GM18502 (cell line): ENCODE results near the gene NUCKS1.
A peak's percentile ranks its signal among the peaks of the same experiment; 100 is the strongest.

Experiments used
- ATAC-seq: cut with Tn5 transposase; IDR thresholded peaks from one replicate; pipeline ENCODE4 v1.9.1; 2021; ENCODE audit warnings: mild to moderate bottlenecking; ENCODE audit not compliant: unreplicated experiment, poor library complexity

Gene NUCKS1

DNA sequence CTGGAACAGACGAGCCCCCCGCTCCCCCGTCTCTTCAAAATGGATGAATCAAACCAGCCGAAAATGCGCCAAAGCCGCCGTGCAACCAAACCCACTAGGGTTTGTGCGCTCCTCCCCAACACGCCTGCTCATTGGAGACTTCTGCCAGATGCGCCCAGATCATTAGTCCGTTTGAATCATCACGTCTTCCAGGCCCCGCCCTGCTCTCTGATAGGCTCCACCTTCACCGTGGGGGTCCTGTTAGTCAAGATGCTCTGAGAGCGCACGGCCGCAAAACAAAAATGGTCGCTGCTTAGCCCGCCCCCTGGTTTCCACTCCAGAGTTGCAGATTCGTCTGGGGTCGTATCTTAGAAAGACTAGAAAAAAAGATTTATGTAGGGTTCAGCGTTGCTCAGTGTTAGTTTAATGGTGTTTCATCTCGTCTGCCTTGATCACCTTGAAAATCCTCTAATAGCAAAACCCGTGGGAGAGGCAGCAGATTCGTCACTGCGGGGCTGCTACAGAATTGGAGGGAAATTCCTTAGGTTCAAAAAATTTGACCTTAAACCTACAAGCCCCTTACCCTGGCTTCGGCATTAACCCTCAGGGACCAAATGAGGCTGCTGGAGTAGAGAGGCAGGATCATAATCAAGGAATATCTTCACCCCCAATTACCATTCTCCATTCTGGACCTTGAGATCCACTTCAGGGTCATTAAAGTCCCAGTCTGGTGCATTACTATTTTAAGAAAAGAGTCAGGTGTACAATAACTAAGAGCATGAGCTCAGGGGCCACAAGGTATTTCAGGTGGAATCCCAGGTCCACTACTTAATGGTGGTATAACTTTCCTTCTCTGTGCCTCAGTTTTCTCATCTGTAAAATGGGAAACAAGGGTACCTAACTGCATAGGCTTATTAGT, at the start of gene NUCKS1:
Gene NUCKS1, minus strand, starts transcription at position 45 of the 898 bp plus-strand sequence. CDS start 209 bp downstream, outside the sequence.
- peak; percentile 83 for ATAC-seq

DNA sequence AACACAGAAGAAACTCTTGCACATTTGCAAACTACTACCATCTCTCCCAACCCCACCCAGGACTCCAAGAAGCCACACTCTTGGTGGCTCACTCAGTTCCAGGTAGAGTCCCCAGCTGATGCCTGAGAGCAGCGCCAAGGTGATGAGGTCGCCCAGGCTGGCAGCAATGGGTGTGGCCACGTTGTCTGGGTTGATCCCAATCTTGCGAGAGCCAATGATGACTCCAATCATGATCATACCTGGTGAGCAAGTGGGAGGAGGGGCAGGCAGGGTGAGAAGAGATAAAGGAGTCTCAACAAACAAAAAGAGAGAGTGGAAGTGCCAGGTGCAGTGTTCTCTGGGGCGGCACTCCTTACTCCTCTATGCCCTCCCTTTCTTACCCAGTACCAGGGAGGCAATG, 48.6 kb upstream of the NUCKS1 start:
- no peak for ATAC-seq

- ATAC-seq = no peak
Measured at GRCh38 chr1:205797168-205797567, 47.2 kb upstream of the NUCKS1 start.

DNA sequence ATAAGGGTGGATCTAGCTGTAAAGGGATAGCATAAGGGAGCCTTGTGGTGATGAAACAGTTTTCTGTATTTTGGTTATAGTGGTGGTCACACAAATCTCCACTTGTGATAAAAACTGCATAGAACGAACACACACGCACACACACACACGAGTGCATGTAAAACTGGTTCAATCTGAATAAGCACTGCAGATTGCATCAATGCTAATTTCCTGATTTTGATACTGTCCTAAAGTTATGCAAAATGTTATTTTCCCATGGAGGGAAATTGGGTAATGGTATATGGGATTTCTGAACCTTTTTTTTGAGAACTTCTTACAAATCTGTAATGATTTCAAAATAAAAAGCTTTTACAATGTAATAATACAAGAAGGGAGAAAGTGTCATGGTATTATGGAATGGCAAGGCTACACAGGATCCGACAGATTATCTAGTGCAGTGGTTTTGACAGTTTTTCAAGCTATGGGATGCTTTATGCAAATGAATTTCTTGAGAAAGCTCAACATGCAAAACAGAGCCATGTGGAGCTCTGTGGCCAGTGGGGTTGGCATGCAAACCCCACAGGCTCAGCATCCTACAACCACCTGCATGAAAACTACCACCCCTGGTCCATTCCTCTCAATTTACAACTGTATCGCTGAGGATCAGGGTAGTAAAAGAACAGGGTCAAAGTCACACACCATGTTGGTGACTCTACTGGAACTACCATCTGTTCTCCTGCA, 44.2 kb upstream of the NUCKS1 start:
- no peak for ATAC-seq

DNA sequence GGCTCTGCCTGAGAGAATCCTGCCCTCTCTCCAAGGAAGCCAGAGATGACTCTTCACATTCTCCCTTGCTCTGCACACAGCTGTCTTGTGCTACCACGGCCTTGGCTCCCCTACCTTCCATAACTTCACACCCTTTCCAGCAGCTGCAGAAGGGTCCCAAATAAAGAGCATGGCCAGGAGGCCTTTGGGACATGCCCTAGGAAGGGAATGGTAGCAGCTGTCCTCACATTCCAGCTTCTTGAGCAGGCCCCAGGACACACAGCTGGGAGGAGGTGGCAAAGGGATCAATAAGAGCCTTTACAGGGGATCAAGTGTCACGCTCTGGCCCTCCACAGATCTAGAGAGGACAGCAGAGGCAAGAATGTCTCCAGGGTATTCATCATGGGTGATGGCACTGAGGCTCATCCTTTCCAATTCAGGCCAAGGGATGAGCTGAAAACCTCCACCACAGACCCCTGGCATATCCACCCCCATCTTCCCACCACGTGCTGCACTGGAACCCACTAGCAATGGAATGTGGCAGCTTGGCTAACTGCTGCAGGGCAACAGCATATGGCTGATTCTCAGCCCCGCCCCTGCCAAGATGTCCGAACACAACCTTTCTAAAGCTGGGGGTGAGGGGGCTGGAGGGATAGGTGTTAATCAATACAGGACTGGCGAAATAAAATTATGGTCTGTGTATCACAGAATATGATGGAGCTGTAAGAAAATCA, 43.1 kb upstream of the NUCKS1 start:
- peak; percentile 31 for ATAC-seq

GRCh38 chr1:205792481-205792881, 42.5 kb upstream of the NUCKS1 start:
- peak; percentile 64 for ATAC-seq

- no peak for ATAC-seq
Measured at GRCh38 chr1:205791568-205792180, 41.7 kb upstream of the NUCKS1 start.

DNA sequence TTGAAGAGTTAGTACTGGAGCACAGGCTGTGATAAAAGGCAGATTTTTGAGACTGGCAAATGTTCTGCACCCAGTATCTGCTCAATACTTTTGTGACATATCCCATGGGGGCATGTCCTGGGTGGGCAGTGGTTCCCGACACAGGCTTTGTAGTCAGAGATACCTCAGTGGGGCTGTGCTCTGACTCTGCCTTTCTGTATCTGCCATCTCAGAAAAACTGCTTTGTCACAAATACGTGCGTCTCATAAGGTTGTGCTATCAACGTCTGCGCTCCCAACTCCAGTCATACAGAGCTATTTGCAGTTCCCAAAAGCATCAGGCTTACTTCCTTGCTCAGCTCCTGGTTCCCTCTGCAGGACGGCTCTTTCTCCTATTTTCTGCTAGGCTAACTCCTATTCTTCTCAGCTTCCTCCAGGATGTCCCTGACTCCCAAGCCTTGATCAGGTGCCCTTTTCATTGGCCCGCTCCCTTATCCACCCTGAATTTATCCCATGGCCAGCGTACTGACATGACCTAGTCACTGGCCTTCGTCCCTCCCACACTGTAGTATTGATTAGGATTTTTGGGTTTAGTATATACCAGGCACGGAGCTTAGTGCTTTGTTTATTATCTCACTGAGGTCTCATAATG, 37.4 kb upstream of the NUCKS1 start:
- ATAC-seq = no peak

DNA sequence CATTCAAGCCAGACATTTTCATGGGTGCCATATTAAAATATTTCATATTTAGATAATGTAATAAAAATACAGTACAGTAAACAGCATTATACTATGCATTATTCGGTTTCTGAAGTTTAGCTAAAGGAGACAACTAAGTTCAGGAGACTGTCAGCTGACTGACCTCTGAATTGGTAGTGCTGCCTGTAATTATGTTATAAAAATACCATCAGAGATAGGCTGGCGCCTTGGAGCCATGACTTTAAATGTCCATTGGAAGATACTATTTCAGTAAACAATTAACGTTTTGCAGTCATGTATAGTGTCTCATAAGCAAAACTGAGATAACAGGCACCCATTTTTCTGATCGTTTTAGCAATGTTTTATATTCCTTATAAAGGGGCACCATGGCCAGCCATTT, 36.6 kb upstream of the NUCKS1 start:
- no peak for ATAC-seq

DNA sequence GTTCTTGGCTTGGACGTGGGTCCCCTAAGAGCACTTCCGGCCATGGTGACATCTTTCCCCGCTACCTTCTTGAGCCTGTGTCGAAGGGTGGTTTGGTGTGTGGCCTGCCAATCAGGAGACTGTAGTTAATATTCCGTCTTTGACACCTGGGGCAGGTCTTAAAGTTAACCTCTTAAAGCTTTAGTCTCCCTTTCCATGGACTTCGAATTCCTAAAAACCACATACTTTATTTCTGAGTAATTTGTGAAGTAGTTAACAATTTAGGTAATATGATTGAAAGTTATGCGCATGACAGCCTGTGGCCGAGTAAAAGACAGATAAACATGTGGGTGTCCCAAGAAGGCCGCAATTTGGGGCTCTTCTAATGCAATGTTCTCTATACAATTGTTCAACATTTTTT, 35.5 kb upstream of the NUCKS1 start:
- ATAC-seq = no peak

GRCh38 chr1:205783904-205784303, 33.9 kb upstream of the NUCKS1 start:
- ATAC-seq = no peak

DNA sequence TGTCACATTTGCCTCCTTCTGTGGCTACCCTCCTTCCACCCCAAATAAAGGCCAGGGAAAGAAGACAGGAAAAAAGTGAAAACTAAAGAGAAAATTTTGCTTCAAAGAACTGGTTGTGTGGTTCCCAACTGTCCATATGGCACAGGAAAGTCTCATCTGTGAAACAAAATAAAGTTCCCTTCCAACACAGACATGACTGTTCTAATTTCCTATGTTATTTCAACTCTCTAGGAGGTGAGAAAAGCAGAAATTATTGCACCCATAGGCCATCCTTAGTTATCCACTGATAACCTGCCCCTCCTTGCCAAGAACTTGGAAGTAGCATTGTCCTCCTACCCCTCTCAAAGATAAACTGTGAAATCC, 33.4 kb upstream of the NUCKS1 start:
- no peak for ATAC-seq

GRCh38 chr1:205782627-205783432, 32.8 kb upstream of the NUCKS1 start:
- no peak for ATAC-seq

GRCh38 chr1:205780335-205780734, 30.4 kb upstream of the NUCKS1 start:
- ATAC-seq = no peak

GRCh38 chr1:205777994-205778393, 28.0 kb upstream of the NUCKS1 start:
- ATAC-seq = no peak

DNA sequence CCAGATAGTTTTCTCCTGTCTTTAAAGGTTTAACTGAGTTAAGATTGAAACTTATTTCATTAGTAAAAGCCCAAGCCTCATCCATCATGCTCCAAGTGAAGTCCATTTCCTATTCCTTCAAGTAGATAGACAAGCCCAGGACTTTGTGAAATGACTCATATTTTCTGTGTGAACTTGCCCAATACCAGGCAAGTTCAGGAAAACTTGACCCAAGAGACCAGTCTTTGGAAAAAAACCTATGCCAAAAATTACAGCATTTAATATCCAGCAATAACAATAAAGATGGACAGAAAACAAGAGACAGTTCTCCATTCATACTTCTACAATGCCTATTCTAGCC, 25.7 kb upstream of the NUCKS1 start:
- no peak for ATAC-seq

DNA sequence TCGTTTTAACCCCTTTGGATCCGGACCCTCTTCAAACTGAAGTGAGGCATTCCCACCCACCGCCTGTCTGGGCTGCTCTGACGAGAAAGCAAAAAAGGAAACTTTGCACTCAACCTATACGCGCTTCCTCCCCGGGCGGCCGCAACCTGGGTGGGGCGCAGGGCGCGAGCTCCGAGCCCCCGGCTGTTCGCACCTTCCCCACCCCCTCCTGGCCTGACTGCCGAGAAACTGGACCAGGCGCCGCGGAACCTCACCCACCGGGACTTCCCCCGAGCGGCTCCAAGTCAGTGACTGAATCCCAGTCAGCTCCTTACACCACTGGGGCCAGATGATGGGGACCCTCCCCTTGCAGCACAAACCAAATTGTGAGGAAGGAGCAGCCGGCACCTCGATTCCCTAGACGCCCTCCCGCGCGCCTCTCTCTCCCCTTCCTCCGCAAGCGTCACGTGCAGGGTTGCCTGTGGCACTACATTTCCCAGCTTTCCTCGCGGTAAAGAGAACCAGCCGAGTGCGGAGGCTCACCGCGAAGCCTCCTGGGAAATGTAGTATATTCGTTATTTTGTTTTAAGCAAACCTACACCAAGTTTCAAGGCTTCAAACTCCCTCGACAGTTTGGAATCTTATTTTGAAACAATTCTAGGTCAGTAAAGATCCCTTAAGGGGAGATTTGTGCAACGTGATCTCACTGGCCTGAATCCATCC, 25.2 kb upstream of the NUCKS1 start, which contains the start of gene RAB29:
Gene RAB29, minus strand, starts transcription at position 468 of the 702 bp plus-strand sequence. CDS start 526 bp downstream, outside the sequence.
- ATAC-seq = peak; percentile 84

DNA sequence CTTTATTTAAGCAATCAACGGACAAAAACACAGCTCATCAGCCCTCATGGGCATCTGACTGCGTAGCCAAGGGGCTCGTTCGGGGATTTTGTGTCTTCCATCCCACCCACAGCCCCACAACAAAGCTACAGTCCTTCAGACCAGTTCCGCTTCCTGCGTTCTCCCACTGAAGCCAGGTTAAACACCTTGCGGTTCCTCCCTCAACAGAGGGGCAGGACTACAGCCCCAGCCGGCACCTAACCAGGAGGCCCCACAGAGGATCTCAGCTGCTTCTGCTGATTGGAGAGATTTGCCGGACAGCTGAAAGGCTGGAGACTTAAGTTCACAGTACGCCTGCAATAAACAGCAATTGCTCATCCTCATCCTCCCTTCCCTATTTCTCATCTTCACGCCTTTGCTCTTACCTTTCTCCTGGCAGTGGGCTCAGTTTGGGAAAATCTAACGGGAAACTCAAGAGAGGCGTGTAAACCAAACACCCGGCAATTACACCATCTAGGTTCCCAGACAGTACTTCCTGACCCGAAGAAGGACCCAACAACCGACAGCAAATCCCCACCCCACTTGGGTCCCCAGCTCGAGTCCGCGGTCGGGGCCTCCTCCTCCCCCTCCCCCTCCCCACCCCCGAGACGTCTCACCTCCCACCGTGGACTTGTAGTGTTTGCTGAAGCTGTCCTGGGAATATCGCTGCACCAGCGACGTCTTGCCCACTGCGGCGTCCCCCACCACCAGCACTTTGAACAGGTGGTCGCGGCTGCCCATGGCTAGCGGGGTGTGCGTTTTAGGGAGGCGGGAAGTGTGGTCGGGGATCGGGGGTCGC, 24.4 kb upstream of the NUCKS1 start:
- peak; percentile 40 for ATAC-seq
